K562 (cell line): ENCODE measurements around the gene NAV2. TPM values are rescaled to one million over a fixed set of nuclear protein-coding genes. Genes with fewer than 3 reads are reported as not detected.
A peak's percentile ranks its signal among the peaks of the same experiment; 100 is the strongest.

Source experiments
- ATAC-seq: fragments of 200-7000 bp; cut with Tn5 transposase; 3 replicates; pipeline ENCODE4 v1.9.1; 2020; ENCODE audit warnings: moderate library complexity
- BruUV-seq: library from RNA; stranded (reverse); fragments of 400-500 nt; replicated peaks from 2 replicates; lab custom pipeline; 2021; lab: Mats Ljungman, UMichigan
- CTCF ChIA-PET: fragments of 300-600 bp; formaldehyde crosslinking; extraction: SDS; loops from one replicate; lab custom pipeline; 2021; ENCODE audit warnings: low intra/inter-chr PET ratio; lab: Yijun Ruan, JAX
- POLR2A ChIA-PET: fragments of 300-600, 350-650 bp; sonication (Branson Sonifier 250); formaldehyde crosslinking; extraction: SDS; loops from one replicate; lab custom pipeline; 2021; ENCODE audit warnings: antibody characterized with exemption, inconsistent platforms; lab: Yijun Ruan, JAX
- DNase-seq, 4 experiments: peaks; one replicate each; pipeline versions ENCODE4 v3.0.0 to v3.0.0-alpha.2; 2011 to 2018; ENCODE audit warnings: low spot score in 3 of 4, mixed read lengths in 3 of 4; ENCODE audit errors: extremely low read depth in 1 of 4
- FAIRE-seq: peaks from 2 replicates; lab custom pipeline; 2011; peaks lifted over from hg19 to GRCh38; lab: Jason Lieb, UNC
- H2AFZ ChIP-seq: 2 replicates; pipeline ENCODE4 v1.6.0; 2011; ENCODE audit warnings: low read depth, low read length, control low read depth, inconsistent platforms
- H3K27ac ChIP-seq: fragments of 200-600 bp; 3 replicates; pipeline ENCODE4 v1.8.0; 2011; ENCODE audit warnings: low read depth, mild to moderate bottlenecking, control low read depth, inconsistent platforms, low read length, moderate library complexity, mixed read lengths; ENCODE audit errors: extremely low read depth
- H3K27me3 ChIP-seq, 2 experiments: fragments of 300-600 bp in 1 of 2; 2 replicates in 1 of 2; 3 replicates in 1 of 2; pipeline versions ENCODE4 v1.6.0 to v1.8.0; 2011; ENCODE audit warnings: inconsistent platforms in 2 of 2, low read length in 2 of 2, mild to moderate bottlenecking in 1 of 2, mixed read lengths in 1 of 2, moderate library complexity in 1 of 2; ENCODE audit not compliant: control insufficient read depth in 2 of 2, insufficient read depth in 2 of 2
- H3K36me3 ChIP-seq: fragments of 300-600 bp; 3 replicates; pipeline ENCODE4 v1.8.0; 2011; ENCODE audit warnings: mild to moderate bottlenecking, low read length, inconsistent platforms; ENCODE audit not compliant: control insufficient read depth, insufficient read depth
- H3K4me1 ChIP-seq, 2 experiments: fragments of 200-600 bp in 1 of 2; replicated peaks in 1 of 2; 2 replicates in 1 of 2; 3 replicates in 1 of 2; pipeline versions ENCODE4 v1.5.1 to v1.8.0; 2011; ENCODE audit warnings: inconsistent platforms in 2 of 2, low read length in 2 of 2, mild to moderate bottlenecking in 1 of 2, mixed read lengths in 1 of 2, moderate library complexity in 1 of 2; ENCODE audit not compliant: control insufficient read depth in 2 of 2, insufficient read depth in 2 of 2
- H3K4me2 ChIP-seq: 2 replicates; pipeline ENCODE4 v1.6.1; 2011; ENCODE audit warnings: low read length, control low read depth, inconsistent platforms, mixed read lengths; ENCODE audit not compliant: insufficient read depth
- H3K4me3 ChIP-seq: fragments of 200-600 bp; sonication (generic), shearing (Covaris generic); 2 replicates; pipeline ENCODE4 v1.5.1; 2016; ENCODE audit warnings: control low read depth, inconsistent platforms
- H3K79me2 ChIP-seq: fragments of 200-600 bp; 3 replicates; pipeline ENCODE4 v1.8.0; 2011; ENCODE audit warnings: low read length, inconsistent platforms; ENCODE audit not compliant: control insufficient read depth, insufficient read depth
- H3K9ac ChIP-seq, 2 experiments: 2 replicates each; pipeline versions ENCODE4 v1.6.0 to v1.6.1; 2011; ENCODE audit warnings: low read depth in 2 of 2, low read length in 2 of 2, control low read depth in 1 of 2, inconsistent platforms in 1 of 2, mild to moderate bottlenecking in 1 of 2, mixed read lengths in 1 of 2; ENCODE audit not compliant: insufficient read depth in 1 of 2
- H3K9me1 ChIP-seq: one replicate; pipeline ENCODE4 v1.6.0; 2011; ENCODE audit warnings: inconsistent platforms, mild to moderate bottlenecking, low read length, moderate library complexity; ENCODE audit not compliant: control insufficient read depth, insufficient read depth
- H3K9me3 ChIP-seq: replicated peaks from 2 replicates; pipeline ENCODE4 v1.5.1; 2011; ENCODE audit warnings: low read depth, low read length, inconsistent platforms; ENCODE audit not compliant: control insufficient read depth, insufficient read depth
- H4K20me1 ChIP-seq: replicated peaks from 2 replicates; pipeline ENCODE4 v1.6.1; 2011; ENCODE audit warnings: low read length, inconsistent platforms, mixed read lengths; ENCODE audit not compliant: control insufficient read depth, insufficient read depth
- BRD9 ChIP-seq: fragments of 450-650 bp; IDR thresholded peaks from 2 replicates; pipeline ENCODE4 v1.6.1; 2018; ENCODE audit warnings: low read depth; ENCODE audit not compliant: partially characterized antibody
- CREB5 ChIP-seq: fragments of 250-450 bp; sonication (Bioruptor Pico); IDR thresholded peaks from 2 replicates; pipeline ENCODE4 v1.5.0; 2020; ENCODE audit warnings: mild to moderate bottlenecking
- HES1 ChIP-seq: fragments of 450-650 bp; IDR thresholded peaks from 2 replicates; pipeline ENCODE4 v1.6.1; 2016; ENCODE audit warnings: low read depth, mild to moderate bottlenecking, moderate library complexity
- NELFE ChIP-seq: IDR thresholded peaks from 2 replicates; pipeline ENCODE4 v1.6.1; 2011; ENCODE audit warnings: mild to moderate bottlenecking; ENCODE audit not compliant: insufficient read depth, insufficient read length
- NR1H2 ChIP-seq: sonication (generic); formaldehyde crosslinking; IDR thresholded peaks from 2 replicates; pipeline ENCODE4 v1.4.0; 2020; ENCODE audit warnings: mild to moderate bottlenecking, missing genetic modification reagents
- PBX2 ChIP-seq, 2 experiments: IDR thresholded peaks in 1 of 2; conservative IDR thresholded peaks in 1 of 2; 2 replicates each; pipeline ENCODE4 v1.6.1; 2016; ENCODE audit warnings: low read depth in 2 of 2, mild to moderate bottlenecking in 1 of 2, missing compliant biosample characterization in 1 of 2, missing genetic modification characterization in 1 of 2, moderate library complexity in 1 of 2
- RCOR1 ChIP-seq, 2 experiments: IDR thresholded peaks; 2 replicates each; pipeline ENCODE4 v1.6.1; 2012; ENCODE audit warnings: low read depth in 2 of 2, low read length in 2 of 2, borderline replicate concordance in 1 of 2, improper control_type of control experiment in 1 of 2
- TARDBP ChIP-seq: fragments of 450-650 bp; IDR thresholded peaks from 2 replicates; pipeline ENCODE4 v1.6.1; 2016
- U2AF1 ChIP-seq: fragments of 200-400 bp; formaldehyde crosslinking; optimal IDR thresholded peaks from 2 replicates; pipeline ENCODE3; 2017; ENCODE audit warnings: mild to moderate bottlenecking, low read depth, low read length, moderate library complexity
- ZFP30 ChIP-seq: fragments of 250-450 bp; sonication (Bioruptor Pico); IDR thresholded peaks from 2 replicates; pipeline ENCODE4 v1.8.0; 2022; ENCODE audit warnings: moderate library complexity, mild to moderate bottlenecking, inconsistent platforms, borderline replicate concordance
- ZNF431 ChIP-seq: sonication (generic); formaldehyde crosslinking; IDR thresholded peaks from 2 replicates; pipeline ENCODE4 v1.8.0; 2022; ENCODE audit warnings: mild to moderate bottlenecking, missing genetic modification reagents
- ZNF436 ChIP-seq: fragments of 250-450, 450-650 bp; sonication (Bioruptor Pico); formaldehyde crosslinking; IDR thresholded peaks from 2 replicates; pipeline ENCODE4 v1.7.0; 2020; ENCODE audit warnings: mild to moderate bottlenecking
- ZNF511 ChIP-seq: sonication (generic); formaldehyde crosslinking; IDR thresholded peaks from 2 replicates; pipeline ENCODE4 v1.8.0; 2022; ENCODE audit warnings: mild to moderate bottlenecking, missing genetic modification reagents
- WGBS: fragments of 100-300 bp; shearing (Covaris generic); methylation state at CpG from one replicate; pipeline ENCODE4 v1.1.6; 2016; ENCODE audit warnings: low coverage, mixed read lengths; ENCODE audit not compliant: insufficient coverage; ENCODE audit errors: missing lambda C conversion rate; 5-methylcytosine and 5-hydroxymethylcytosine counted together
- in situ Hi-C: fragments of 300-500 bp; cut with MboI; formaldehyde crosslinking; loops from 4 replicates; pipeline ENCODE4 v1.15.0; 2018; ENCODE audit warnings: inconsistent platforms, mixed read lengths
- intact Hi-C: fragments of 100-400 bp; cut with micrococcal nuclease; formaldehyde crosslinking; loops from 2 replicates; pipeline ENCODE4 v1.14.2; 2022
- polyA plus RNA-seq, 8 experiments: library from polyadenylated mRNA; depleted of rRNA in 4 of 8; stranded (reverse) in 5 of 8; unstranded in 3 of 8; fragments of >200 nt; fragmentation: Nextera tagmentation in 2 of 8; fragmentation: Illumina TruSeq in 1 of 8; extraction: Ambion mirVana in 2 of 8; extraction: Trizol in 1 of 8; gene quantifications; 2 replicates each; pipeline versions ENCODE4 v1.2.1 to v1.2.3, GENCODE V29; 2011 to 2014; ENCODE audit warnings: inconsistent platforms in 1 of 8, missing spikeins in 1 of 8
- total RNA-seq, 7 experiments: library from RNA; depleted of rRNA in 6 of 7; stranded (reverse); fragments of >200 nt in 6 of 7; fragmentation: Illumina TruSeq in 2 of 7; extraction: Trizol in 2 of 7; gene quantifications; 2 replicates each; pipeline versions ENCODE4 v1.2.1 to v1.2.3, GENCODE V29; 2011 to 2021; ENCODE audit warnings: low replicate concordance in 1 of 7

Gene NAV2
- total and polyA plus RNA-seq, 9 of the 15 experiments (the other 6 are each of a cell fraction or from before 2014, with no cell fraction given) = 0.03 to 0.35 (median 0.05) TPM

GRCh38 chr11:19934828-19935259, 222.2 kb downstream of the NAV2 start:
- BruUV-seq = no TSS peak
- ATAC-seq = peak; percentile 83
- Histone ChIP-seq H3K9me3 (no peaks in the 10 kb centered on the region), H2AFZ (no peak overlapping the region), H3K36me3 (no peaks in the 10 kb centered on the region), H3K27me3 (peaks cover 22 to 46% of the 10 kb centered on the region in 2 experiments), H4K20me1 (peaks cover 5% of the 10 kb centered on the region; the same call in 1 of the 2 replicates), H3K4me2 (no peak overlapping the region), H3K9ac (no peak overlapping the region), H3K9me1 (no peaks in the 10 kb centered on the region), H3K27ac (no peak overlapping the region), H3K4me1 (no peaks in the 10 kb centered on the region; a peak in 1 of 5 replicates), H3K4me3 (no peak overlapping the region), H3K79me2 (no peaks in the 10 kb centered on the region)
- 3% methylated on average over 3 of the region's 3 CpGs for WGBS
- ChIA-PET CTCF (no interaction called here), POLR2A (interaction anchor here (0.6 to 1.4 kb wide), 3 partner anchors 199 to 245 kb away, joined by 3 read pairs; no protein-coding TSS in a partner anchor)
- peak; percentile 19 to 61 (median 40) for DNase-seq
- FAIRE-seq = peak; percentile 70
- intact Hi-C loops (loop anchor here (5.0 kb wide), 2 partner anchors 402 to 422 kb away; no protein-coding TSS in a partner anchor), in situ Hi-C loops (loop anchor here (10.0 to 25.0 kb wide), 2 partner anchors 400 to 677 kb away; no protein-coding TSS in a partner anchor)
- TF ChIP-seq ZNF511 (CRISPR knock-in tag) = no peak
- no peak for TF ChIP-seq HES1
- TF ChIP-seq U2AF1 = no peak
- TF ChIP-seq ZNF436 (CRISPR knock-in tag) = no peak
- TF ChIP-seq NR1H2 (CRISPR knock-in tag) = no peak
- TF ChIP-seq TARDBP = no peak
- no peak for TF ChIP-seq BRD9
- TF ChIP-seq ZNF431 (CRISPR knock-in tag) = no peak
- TF ChIP-seq PBX2 (CRISPR knock-in tag; IDR thresholded peaks at IDR 0.05; ENCODE audit: low read depth) = no peak
- peak; percentile 49 for TF ChIP-seq PBX2 (tag; conservative IDR thresholded peaks at IDR 0.05; ENCODE audit: low read depth)
- TF ChIP-seq RCOR1 (IDR thresholded peaks at IDR 0.05; ENCODE audit: borderline replicate concordance in 1 of 2, low read depth in 2 of 2, low read length in 2 of 2) = peak in 1 of 2 experiments; percentile 70; a peak in 2 of 4 replicates
- TF ChIP-seq ZFP30 (CRISPR knock-in tag) = no peak
- no peak for TF ChIP-seq NELFE
- TF ChIP-seq CREB5 (CRISPR knock-in tag) = no peak
